HepG2 (cell line): ENCODE results near the gene XPR1. TPM values are rescaled to one million over a fixed set of nuclear protein-coding genes. Genes with fewer than 3 reads are reported as not detected.

ENCODE experiments used
- ELF4 ChIP-seq: sonication (generic); formaldehyde crosslinking; IDR thresholded peaks from 2 replicates; pipeline ENCODE4 v1.5.0; 2020; ENCODE audit warnings: missing genetic modification reagents, mild to moderate bottlenecking, moderate library complexity, borderline replicate concordance
- ETV5 ChIP-seq: IDR thresholded peaks from 2 replicates; pipeline ENCODE4 v1.6.1; 2018; ENCODE audit warnings: missing biosample characterization, missing genetic modification reagents, inconsistent platforms, borderline replicate concordance
- FOXK2 ChIP-seq: fragments of 450-650 bp; IDR thresholded peaks from 2 replicates; pipeline ENCODE4 v1.6.1; 2016
- GPN1 ChIP-seq: sonication (generic); formaldehyde crosslinking; IDR thresholded peaks from 2 replicates; pipeline ENCODE4 v1.5.1; 2020; ENCODE audit warnings: missing genetic modification reagents, borderline replicate concordance
- KDM6A ChIP-seq: IDR thresholded peaks from 2 replicates; pipeline ENCODE4 v1.6.1; 2016; ENCODE audit warnings: low read depth
- MTF2 ChIP-seq: sonication (generic); formaldehyde crosslinking; IDR thresholded peaks from 2 replicates; pipeline ENCODE4 v1.5.0; 2020; ENCODE audit warnings: missing genetic modification reagents, borderline replicate concordance
- NR2F6 ChIP-seq, 2 experiments: IDR thresholded peaks; 2 replicates each; pipeline ENCODE4 v1.6.1; 2016; ENCODE audit warnings: antibody characterized with exemption in 1 of 2, mild to moderate bottlenecking in 1 of 2
- NRL ChIP-seq: sonication (generic); formaldehyde crosslinking; IDR thresholded peaks from 2 replicates; pipeline ENCODE4 v1.5.0; 2020; ENCODE audit warnings: missing genetic modification reagents, mild to moderate bottlenecking, moderate library complexity, borderline replicate concordance
- RARA ChIP-seq: IDR thresholded peaks from 2 replicates; pipeline ENCODE4 v1.6.1; 2016; ENCODE audit warnings: missing genetic modification reagents, missing compliant biosample characterization
- REL ChIP-seq: sonication (generic); formaldehyde crosslinking; conservative IDR thresholded peaks from 2 replicates; pipeline ENCODE4 v1.8.0; 2022; ENCODE audit warnings: mild to moderate bottlenecking, missing genetic modification reagents, moderate library complexity
- SIX1 ChIP-seq: sonication (generic); formaldehyde crosslinking; IDR thresholded peaks from 2 replicates; pipeline ENCODE4 v1.4.0; 2020; ENCODE audit warnings: missing genetic modification reagents, borderline replicate concordance
- SP5 ChIP-seq: IDR thresholded peaks from 2 replicates; pipeline ENCODE4 v1.6.1; 2016; ENCODE audit warnings: low read depth, borderline replicate concordance
- TFDP1 ChIP-seq: IDR thresholded peaks from 2 replicates; pipeline ENCODE4 v1.6.1; 2016; ENCODE audit warnings: missing compliant biosample characterization, missing genetic modification reagents, borderline replicate concordance
- TRIM22 ChIP-seq: fragments of 450-650 bp; IDR thresholded peaks from 2 replicates; pipeline ENCODE4 v1.6.1; 2017
- ZNF282 ChIP-seq: fragments of 450-650 bp; IDR thresholded peaks from 2 replicates; pipeline ENCODE4 v1.6.1; 2018; ENCODE audit not compliant: partially characterized antibody
- ZNF547 ChIP-seq: sonication (generic); formaldehyde crosslinking; IDR thresholded peaks from 2 replicates; pipeline ENCODE4 v1.5.1; 2020; ENCODE audit warnings: mild to moderate bottlenecking, missing genetic modification reagents
- ZNF768 ChIP-seq: sonication (generic); formaldehyde crosslinking; IDR thresholded peaks from 2 replicates; pipeline ENCODE4 v1.4.0; 2020; ENCODE audit warnings: missing genetic modification reagents
- ZNF891 ChIP-seq: sonication (generic); formaldehyde crosslinking; IDR thresholded peaks from 2 replicates; pipeline ENCODE4 v1.5.0; 2020; ENCODE audit warnings: mild to moderate bottlenecking, missing genetic modification reagents
- ZSCAN22 ChIP-seq: sonication (generic); formaldehyde crosslinking; IDR thresholded peaks from 2 replicates; pipeline ENCODE4 v1.4.0; 2020; ENCODE audit warnings: mild to moderate bottlenecking, missing genetic modification reagents
- polyA plus RNA-seq, 8 experiments: library from polyadenylated mRNA; depleted of rRNA in 3 of 8; stranded (reverse) in 7 of 8; unstranded in 1 of 8; fragments of >200 nt; fragmentation: Illumina TruSeq in 4 of 8; extraction: Trizol in 4 of 8; gene quantifications; 2 replicates each; pipeline versions ENCODE4 v1.2.1 to v1.2.3, GENCODE V29; 2011 to 2016; ENCODE audit warnings: low read depth in 4 of 8, missing spikeins in 1 of 8, mixed read lengths in 1 of 8; ENCODE audit not compliant: insufficient read depth in 1 of 8
- total RNA-seq, 5 experiments: library from RNA; depleted of rRNA; stranded (reverse); fragments of >200 nt; fragmentation: Illumina TruSeq; extraction: Trizol; gene quantifications; 2 replicates each; pipeline ENCODE4 v1.2.3, GENCODE V29; 2016; ENCODE audit warnings: low read depth in 1 of 5
- TF ChIP-seq, protein P1 (sequence below): sonication (generic); formaldehyde crosslinking; IDR thresholded peaks from 2 replicates; pipeline ENCODE4 v1.4.0; 2020; ENCODE audit warnings: missing genetic modification reagents, borderline replicate concordance
- TF ChIP-seq, protein P2 (sequence below): sonication (generic); formaldehyde crosslinking; IDR thresholded peaks from 2 replicates; pipeline ENCODE4 v1.8.0; 2023; ENCODE audit warnings: mild to moderate bottlenecking, missing genetic modification reagents
- TF ChIP-seq, protein P3 (sequence below): sonication (generic); formaldehyde crosslinking; IDR thresholded peaks from 2 replicates; pipeline ENCODE4 v1.4.0; 2020; ENCODE audit warnings: missing genetic modification reagents, borderline replicate concordance

Gene XPR1
- total and polyA plus RNA-seq, 2 of the 13 experiments (the other 11 are each of a cell fraction or from before 2014, with no cell fraction given): 22.3 to 23.6 TPM

GRCh38 chr1:180935326-180936109 is 303.7 kb downstream of the XPR1 start (continued):
- TF ChIP-seq, protein P1, sequence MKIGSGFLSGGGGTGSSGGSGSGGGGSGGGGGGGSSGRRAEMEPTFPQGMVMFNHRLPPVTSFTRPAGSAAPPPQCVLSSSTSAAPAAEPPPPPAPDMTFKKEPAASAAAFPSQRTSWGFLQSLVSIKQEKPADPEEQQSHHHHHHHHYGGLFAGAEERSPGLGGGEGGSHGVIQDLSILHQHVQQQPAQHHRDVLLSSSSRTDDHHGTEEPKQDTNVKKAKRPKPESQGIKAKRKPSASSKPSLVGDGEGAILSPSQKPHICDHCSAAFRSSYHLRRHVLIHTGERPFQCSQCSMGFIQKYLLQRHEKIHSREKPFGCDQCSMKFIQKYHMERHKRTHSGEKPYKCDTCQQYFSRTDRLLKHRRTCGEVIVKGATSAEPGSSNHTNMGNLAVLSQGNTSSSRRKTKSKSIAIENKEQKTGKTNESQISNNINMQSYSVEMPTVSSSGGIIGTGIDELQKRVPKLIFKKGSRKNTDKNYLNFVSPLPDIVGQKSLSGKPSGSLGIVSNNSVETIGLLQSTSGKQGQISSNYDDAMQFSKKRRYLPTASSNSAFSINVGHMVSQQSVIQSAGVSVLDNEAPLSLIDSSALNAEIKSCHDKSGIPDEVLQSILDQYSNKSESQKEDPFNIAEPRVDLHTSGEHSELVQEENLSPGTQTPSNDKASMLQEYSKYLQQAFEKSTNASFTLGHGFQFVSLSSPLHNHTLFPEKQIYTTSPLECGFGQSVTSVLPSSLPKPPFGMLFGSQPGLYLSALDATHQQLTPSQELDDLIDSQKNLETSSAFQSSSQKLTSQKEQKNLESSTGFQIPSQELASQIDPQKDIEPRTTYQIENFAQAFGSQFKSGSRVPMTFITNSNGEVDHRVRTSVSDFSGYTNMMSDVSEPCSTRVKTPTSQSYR (CRISPR knock-in tag): peak; percentile 18; the same call in 1 of the 2 replicates
- TF ChIP-seq NRL (CRISPR knock-in tag) (peak; percentile 21; the same call in 1 of the 2 replicates), SP5 (peak; percentile 87), MTF2 (CRISPR knock-in tag) (peak; percentile 52; the same call in 1 of the 2 replicates), TFDP1 (CRISPR knock-in tag) (peak; percentile 62; the same call in 1 of the 2 replicates), ELF4 (no peak), KDM6A (CRISPR knock-in tag) (peak; percentile 52; the same call in 1 of the 2 replicates), ETV5 (CRISPR knock-in tag) (peak; percentile 40; the same call in 1 of the 2 replicates), RARA (peak; percentile 46; the same call in 1 of the 2 replicates), ZNF547 (CRISPR knock-in tag) (no peak), ZNF282 (no peak), SIX1 (CRISPR knock-in tag) (no peak), NR2F6 (IDR thresholded peaks at IDR 0.05) (no peak), NR2F6 (CRISPR knock-in tag; IDR thresholded peaks at IDR 0.05) (peak; percentile 58; the same call in 1 of the 2 replicates), FOXK2 (no peak), ZNF891 (peak; percentile 29; the same call in 1 of the 2 replicates), ZSCAN22 (CRISPR knock-in tag) (no peak), TRIM22 (no peak), ZNF768 (CRISPR knock-in tag) (0 out of 2 replicates have a peak, but pooled peaks have one; percentile 10), GPN1 (CRISPR knock-in tag) (no peak), REL (CRISPR knock-in tag) (no peak)
- TF ChIP-seq, protein P2, sequence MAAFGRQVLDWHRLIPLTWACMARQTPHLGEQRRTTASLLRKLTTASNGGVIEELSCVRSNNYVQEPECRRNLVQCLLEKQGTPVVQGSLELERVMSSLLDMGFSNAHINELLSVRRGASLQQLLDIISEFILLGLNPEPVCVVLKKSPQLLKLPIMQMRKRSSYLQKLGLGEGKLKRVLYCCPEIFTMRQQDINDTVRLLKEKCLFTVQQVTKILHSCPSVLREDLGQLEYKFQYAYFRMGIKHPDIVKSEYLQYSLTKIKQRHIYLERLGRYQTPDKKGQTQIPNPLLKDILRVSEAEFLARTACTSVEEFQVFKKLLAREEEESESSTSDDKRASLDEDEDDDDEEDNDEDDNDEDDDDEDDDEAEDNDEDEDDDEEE: 0 out of 2 replicates have a peak, but pooled peaks have one; percentile 50
- TF ChIP-seq, protein P3, sequence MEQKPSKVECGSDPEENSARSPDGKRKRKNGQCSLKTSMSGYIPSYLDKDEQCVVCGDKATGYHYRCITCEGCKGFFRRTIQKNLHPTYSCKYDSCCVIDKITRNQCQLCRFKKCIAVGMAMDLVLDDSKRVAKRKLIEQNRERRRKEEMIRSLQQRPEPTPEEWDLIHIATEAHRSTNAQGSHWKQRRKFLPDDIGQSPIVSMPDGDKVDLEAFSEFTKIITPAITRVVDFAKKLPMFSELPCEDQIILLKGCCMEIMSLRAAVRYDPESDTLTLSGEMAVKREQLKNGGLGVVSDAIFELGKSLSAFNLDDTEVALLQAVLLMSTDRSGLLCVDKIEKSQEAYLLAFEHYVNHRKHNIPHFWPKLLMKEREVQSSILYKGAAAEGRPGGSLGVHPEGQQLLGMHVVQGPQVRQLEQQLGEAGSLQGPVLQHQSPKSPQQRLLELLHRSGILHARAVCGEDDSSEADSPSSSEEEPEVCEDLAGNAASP (CRISPR knock-in tag): no peak; the same call in 1 of the 2 replicates
